Cardiac muscle cell (in vitro differentiated cells and primary cell): ENCODE data around the gene AXL. TPM values are rescaled to one million over a fixed set of nuclear protein-coding genes. Genes with fewer than 3 reads are reported as not detected.
A peak's percentile ranks its signal among the peaks of the same experiment; 100 is the strongest.

ENCODE experiments used
- DNase-seq, 2 donors: peaks; one replicate each; pipeline versions ENCODE4 v3.0.0 to v3.0.0-alpha.2; 2010 to 2017; ENCODE audit warnings: low read depth in 1 of 2, low spot score in 1 of 2
- H3K27ac ChIP-seq: fragments of 200-600 bp; sonication (generic); 2 replicates; pipeline ENCODE4 v1.5.1; 2016
- H3K27me3 ChIP-seq: fragments of 200-600 bp; sonication (generic); 2 replicates; pipeline ENCODE4 v1.6.0; 2016; ENCODE audit warnings: control low read depth
- H3K36me3 ChIP-seq: fragments of 200-600 bp; sonication (generic); 2 replicates; pipeline ENCODE4 v1.5.1; 2016; ENCODE audit warnings: control low read depth
- H3K4me1 ChIP-seq: fragments of 200-600 bp; sonication (generic); 2 replicates; pipeline ENCODE4 v1.8.1; 2017; ENCODE audit warnings: low read depth, mild to moderate bottlenecking, mixed run types
- H3K4me3 ChIP-seq: fragments of 200-600 bp; sonication (generic); 2 replicates; pipeline ENCODE4 v1.5.1; 2016; ENCODE audit warnings: mild to moderate bottlenecking
- H3K9me3 ChIP-seq: fragments of 200-600 bp; sonication (generic); 2 replicates; pipeline ENCODE4 v1.5.1; 2017; ENCODE audit warnings: low read depth, mild to moderate bottlenecking, control low read depth
- CTCF ChIP-seq: IDR thresholded peaks from 2 replicates; pipeline ENCODE4 v1.5.1; 2012; ENCODE audit warnings: low read depth, mild to moderate bottlenecking, low read length
- polyA plus RNA-seq: library from polyadenylated mRNA; unstranded; fragments of >200 nt; fragmentation: Nextera tagmentation; extraction: Ambion mirVana; gene quantifications from 2 replicates; pipeline ENCODE4 v1.2.1, GENCODE V29; 2016
- total RNA-seq: library from RNA; depleted of rRNA; stranded (reverse); fragments of >200 nt; gene quantifications from 2 replicates; pipeline ENCODE4 v1.2.3, GENCODE V29; 2016

The AXL gene
- total and polyA plus RNA-seq, 2 experiments from 2014 or later, result 16.6 to 62.7 TPM

GRCh38 chr19:41309180-41310032 is 90.4 kb downstream of the AXL start:
- Histone ChIP-seq H3K36me3 (peaks cover 38% of the 10 kb centered on the region), H3K9me3 (no peaks in the 10 kb centered on the region), H3K4me3 (peak overlapping the region; percentile 92), H3K4me1 (peaks cover 9% of the 10 kb centered on the region), H3K27me3 (no peaks in the 10 kb centered on the region), H3K27ac (peak overlapping the region; percentile 99)
- no peak for DNase-seq
- no peak for TF ChIP-seq CTCF

- Histone ChIP-seq H3K4me3 (peak within 1 kb of the TSS; percentile 92), H3K9me3 (no peaks in the 10 kb centered on the region), H3K4me1 (peaks cover 9% of the 10 kb centered on the region), H3K36me3 (peaks cover 30% of the 10 kb centered on the region), H3K27ac (peak within 1 kb of the TSS; percentile 99), H3K27me3 (no peaks in the 10 kb centered on the region)
- peak; percentile 89 to 90 for DNase-seq
- no peak for TF ChIP-seq CTCF
These were observed 91.2 kb downstream of the AXL start, which contains the start of gene CCDC97 for GRCh38 chr19:41310033-41310831. CCDC97 (plus strand) TSS chr19:41310172; CDS start chr19:41310311, 139 bp downstream.

- H3K27ac ChIP-seq, result peak overlapping the region; percentile 99
- no peak for TF ChIP-seq CTCF
- H3K4me3 ChIP-seq, result peak overlapping the region; percentile 92
- H3K4me1 ChIP-seq, result peaks cover 9% of the 10 kb centered on the region
- no peak for DNase-seq
- no peaks in the 10 kb centered on the region for H3K9me3 ChIP-seq
- no peaks in the 10 kb centered on the region for H3K27me3 ChIP-seq
- peaks cover 22% of the 10 kb centered on the region for H3K36me3 ChIP-seq
These were observed 92.0 kb downstream of the AXL start for GRCh38 chr19:41311072-41311471.

Other genes with a start within 250 kb of the AXL start
- not detected in 2 replicates for gene CYP2B6, start 227.9 kb upstream of the AXL start, total RNA-seq
- gene CYP2B6, start 227.9 kb upstream of the AXL start, polyA plus RNA-seq, result not detected in 2 replicates
- not detected in 2 replicates for gene CYP2A13, start 130.8 kb upstream of the AXL start, total RNA-seq
- not detected in 2 replicates for gene CYP2A13, start 130.8 kb upstream of the AXL start, polyA plus RNA-seq
- not detected in 2 replicates for gene CYP2F1, start 104.8 kb upstream of the AXL start, total RNA-seq
- not detected in 2 replicates for gene CYP2F1, start 104.8 kb upstream of the AXL start, polyA plus RNA-seq
- gene CYP2S1, start 26.0 kb upstream of the AXL start, total RNA-seq, result 1.7 and 1.8 TPM in 2 replicates
- 0.60 and 2.3 TPM in 2 replicates for gene CYP2S1, start 26.0 kb upstream of the AXL start, polyA plus RNA-seq
- 159 and 195 TPM in 2 replicates for gene HNRNPUL1, start 45.1 kb downstream of the AXL start, total RNA-seq
- gene HNRNPUL1, start 45.1 kb downstream of the AXL start, polyA plus RNA-seq, result 148 and 216 TPM in 2 replicates
- gene CCDC97, start 90.9 kb downstream of the AXL start, total RNA-seq, result 24.6 and 25.2 TPM in 2 replicates
- gene CCDC97, start 90.9 kb downstream of the AXL start, polyA plus RNA-seq, result 29.7 and 32.4 TPM in 2 replicates
- gene TGFB1, start 134.7 kb downstream of the AXL start, total RNA-seq, result 19.4 and 32.6 TPM in 2 replicates
- 34.8 and 52.3 TPM in 2 replicates for gene TGFB1, start 134.7 kb downstream of the AXL start, polyA plus RNA-seq
- gene B9D2, start 144.9 kb downstream of the AXL start, total RNA-seq, result 5.3 and 7.8 TPM in 2 replicates
- 10.8 and 10.9 TPM in 2 replicates for gene B9D2, start 144.9 kb downstream of the AXL start, polyA plus RNA-seq
- 16.8 and 21.8 TPM in 2 replicates for gene TMEM91, start 157.3 kb downstream of the AXL start, total RNA-seq
- gene TMEM91, start 157.3 kb downstream of the AXL start, polyA plus RNA-seq, result 14.5 and 18.1 TPM in 2 replicates
- gene EXOSC5, start 178.1 kb downstream of the AXL start, total RNA-seq, result 24.5 and 31.4 TPM in 2 replicates
- gene EXOSC5, start 178.1 kb downstream of the AXL start, polyA plus RNA-seq, result 40.6 and 53.0 TPM in 2 replicates
- gene BCKDHA, start 178.6 kb downstream of the AXL start, total RNA-seq, result 127 and 166 TPM in 2 replicates
- gene BCKDHA, start 178.6 kb downstream of the AXL start, polyA plus RNA-seq, result 151 and 200 TPM in 2 replicates
- 4.9 and 6.8 TPM in 2 replicates for gene B3GNT8, start 208.2 kb downstream of the AXL start, total RNA-seq
- gene B3GNT8, start 208.2 kb downstream of the AXL start, polyA plus RNA-seq, result 4.8 and 5.9 TPM in 2 replicates
- gene DMAC2, start 220.7 kb downstream of the AXL start, total RNA-seq, result 78.5 and 110 TPM in 2 replicates
- 126 and 137 TPM in 2 replicates for gene DMAC2, start 220.7 kb downstream of the AXL start, polyA plus RNA-seq
- not detected in 2 replicates for gene ERICH4, start 223.9 kb downstream of the AXL start, total RNA-seq
- not detected in 2 replicates for gene ERICH4, start 223.9 kb downstream of the AXL start, polyA plus RNA-seq